ENCODE data around the gene FGD6.
"Not testable (repeated sequence)": the region's sequence is repeated elsewhere in the genome, so short reads cannot be mapped to it uniquely, and the experiment has no call there.

FGD6 gene

DNA sequence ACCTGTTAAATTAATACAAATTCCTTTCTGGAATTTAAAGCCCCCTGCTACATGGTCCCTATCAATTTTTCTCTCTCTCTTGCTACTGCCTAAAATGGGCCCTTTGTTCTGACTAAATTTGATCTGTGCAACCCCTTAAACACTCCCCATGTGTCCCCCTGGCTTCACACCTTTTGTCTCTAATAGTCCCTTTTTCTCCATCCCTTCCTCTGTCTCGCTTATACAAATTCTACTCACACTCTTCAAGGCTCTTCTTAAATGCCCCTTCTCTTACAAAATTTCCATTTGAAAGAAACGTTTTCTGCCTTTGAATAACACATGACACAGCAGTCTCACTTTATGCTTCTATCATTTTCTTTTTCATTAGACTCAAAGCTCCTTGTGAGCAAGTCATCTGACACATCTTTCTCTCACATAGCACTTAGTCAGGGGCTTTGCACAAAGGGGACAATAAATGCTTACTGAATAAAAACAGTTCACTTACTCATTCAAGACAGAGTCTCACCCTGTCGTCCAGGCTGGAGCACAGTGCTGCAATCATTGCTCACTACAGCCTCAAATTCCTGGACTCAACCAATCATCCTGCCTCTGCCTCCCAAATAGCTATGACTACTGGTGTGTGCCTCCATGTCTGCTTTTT, 102.4 kb downstream of the FGD6 start:
- no peak for DNase-seq
- in situ Hi-C loops (cut with HindIII; ENCODE audit: low pct_ligation_motif_present, low pct_unique_long_range_greater_than_20kb, low sequenced_read_pairs), result no loop called here

DNA sequence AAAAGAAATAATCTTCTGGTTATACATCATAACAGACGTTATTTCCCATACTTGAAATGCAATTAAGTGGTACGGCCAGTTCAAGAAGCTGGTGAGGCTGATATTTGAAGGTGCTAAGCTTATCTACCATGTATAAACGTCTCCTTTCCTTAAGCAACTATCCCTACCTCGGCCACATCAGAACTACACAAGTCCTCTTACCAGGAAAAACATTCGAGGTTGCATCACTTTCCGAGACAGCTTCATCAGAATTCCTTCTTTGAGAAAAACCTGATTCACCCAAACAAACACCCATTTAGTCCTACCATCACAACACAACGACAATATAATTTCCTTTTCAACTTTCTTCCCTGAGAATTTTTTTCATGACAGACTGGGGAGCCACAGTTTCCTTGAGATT, 109.9 kb downstream of the FGD6 start:
- in situ Hi-C loops (cut with HindIII; ENCODE audit: low pct_ligation_motif_present, low pct_unique_long_range_greater_than_20kb, low sequenced_read_pairs), result no loop called here
- no peak for DNase-seq

DNA sequence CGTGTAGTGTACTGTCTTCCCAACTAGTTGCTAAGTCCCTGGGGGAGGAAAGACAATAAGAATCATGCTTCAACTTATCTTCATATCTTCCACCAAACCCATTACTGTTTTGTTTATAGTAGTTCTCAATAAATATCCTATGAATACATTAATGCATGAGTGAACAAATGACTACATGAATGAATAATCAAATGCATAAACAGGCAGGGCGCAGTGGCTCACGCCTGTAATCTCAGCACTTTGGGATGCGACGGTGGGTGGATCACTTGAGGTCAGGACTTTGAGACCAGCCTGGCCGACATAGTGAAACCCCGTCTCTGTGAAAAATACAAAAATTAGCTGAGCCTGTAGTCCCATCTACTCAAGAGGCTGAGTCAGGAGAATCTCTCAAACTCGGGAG, 111.7 kb downstream of the FGD6 start:
- in situ Hi-C loops (cut with HindIII; ENCODE audit: low pct_ligation_motif_present, low pct_unique_long_range_greater_than_20kb, low sequenced_read_pairs), result no loop called here

DNA sequence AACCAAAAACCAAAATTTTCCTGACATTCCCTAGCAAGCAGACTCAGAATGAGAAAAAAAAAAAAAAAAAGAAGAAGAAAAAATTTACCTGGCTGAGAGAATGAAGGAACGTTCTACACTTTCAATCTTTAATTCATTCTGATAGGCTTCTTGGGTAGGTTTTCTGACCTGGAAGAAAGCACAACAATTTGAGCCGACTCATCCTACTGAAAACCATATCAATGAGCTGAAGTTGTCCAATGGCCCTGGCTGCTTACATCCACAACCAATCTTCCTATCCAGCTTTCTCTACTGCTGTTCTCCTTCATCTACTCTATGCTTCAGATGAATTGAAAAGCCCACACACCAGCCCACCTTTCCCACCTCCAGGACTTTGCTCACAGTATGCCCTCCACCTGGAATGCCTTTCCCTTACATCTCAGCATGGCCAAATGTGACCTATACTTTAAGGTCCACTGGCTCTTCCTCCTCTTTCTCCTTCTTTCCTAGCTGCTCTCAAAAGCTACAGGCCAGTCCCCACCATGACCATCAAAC, 112.3 kb downstream of the FGD6 start:
- DNase-seq, result no peak
- in situ Hi-C loops (cut with HindIII; ENCODE audit: low pct_ligation_motif_present, low pct_unique_long_range_greater_than_20kb, low sequenced_read_pairs), result no loop called here

More for the DNA sequence above, 111.7 kb downstream of the FGD6 start:
- no peak for DNase-seq

DNA sequence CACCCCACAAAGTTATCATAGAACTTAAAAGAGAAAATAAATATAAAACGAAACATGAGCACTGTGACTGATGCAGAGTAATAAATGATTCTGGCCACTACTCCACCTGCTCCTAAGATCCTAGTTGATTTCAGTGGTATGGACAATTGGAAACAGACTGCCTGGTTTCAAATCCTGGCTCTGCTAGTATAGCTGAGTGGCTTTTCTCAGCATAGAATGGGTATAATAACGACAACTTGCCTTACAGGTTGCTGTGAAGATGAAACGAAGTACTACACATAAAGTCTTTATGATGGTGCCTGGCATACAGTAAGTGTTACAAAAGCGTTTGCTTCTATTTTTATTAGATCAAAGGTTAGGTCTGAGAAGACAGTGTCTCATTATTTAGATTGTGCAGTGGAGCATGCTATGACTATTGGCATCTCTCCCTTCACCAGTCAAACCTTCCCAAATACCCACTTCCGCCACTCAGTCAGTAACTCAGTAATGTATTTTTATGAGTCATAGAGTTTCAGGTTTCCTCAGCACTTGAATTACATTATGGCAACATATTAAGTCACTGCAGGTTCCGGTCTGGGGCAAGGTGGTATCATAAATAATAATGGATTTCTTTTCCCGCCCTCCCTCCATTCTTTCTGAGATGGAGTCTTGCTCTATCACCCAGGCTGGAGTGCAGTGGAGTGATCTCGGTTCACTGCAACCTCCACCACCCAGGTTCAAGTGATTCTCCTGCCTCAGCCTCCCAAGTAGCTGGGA, 114.2 kb downstream of the FGD6 start:
- in situ Hi-C loops (cut with HindIII; ENCODE audit: low pct_ligation_motif_present, low pct_unique_long_range_greater_than_20kb, low sequenced_read_pairs), result no loop called here
- DNase-seq, result peak; percentile 99

DNA sequence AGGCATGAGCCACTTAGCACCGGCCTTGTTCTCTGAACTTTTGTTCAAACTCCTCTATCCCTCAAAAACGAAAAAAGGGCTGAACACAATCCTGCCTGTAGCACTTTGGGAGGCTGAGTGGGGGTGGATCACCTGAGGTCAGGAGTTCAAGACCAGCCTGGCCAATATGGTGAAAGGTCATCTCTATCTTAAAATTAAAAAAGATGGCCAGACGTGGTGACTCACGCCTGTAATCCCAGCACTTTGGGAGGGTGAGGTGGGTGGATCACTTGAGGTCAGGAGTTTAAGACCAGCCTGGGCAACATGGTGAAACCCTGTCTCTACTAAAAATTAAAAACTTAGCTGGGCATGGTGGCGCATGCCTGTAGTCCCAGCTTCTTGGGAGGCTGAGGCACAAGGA, 115.3 kb downstream of the FGD6 start:
- in situ Hi-C loops (cut with HindIII; ENCODE audit: low pct_ligation_motif_present, low pct_unique_long_range_greater_than_20kb, low sequenced_read_pairs); DNase-seq: not testable (repeated sequence)

DNA sequence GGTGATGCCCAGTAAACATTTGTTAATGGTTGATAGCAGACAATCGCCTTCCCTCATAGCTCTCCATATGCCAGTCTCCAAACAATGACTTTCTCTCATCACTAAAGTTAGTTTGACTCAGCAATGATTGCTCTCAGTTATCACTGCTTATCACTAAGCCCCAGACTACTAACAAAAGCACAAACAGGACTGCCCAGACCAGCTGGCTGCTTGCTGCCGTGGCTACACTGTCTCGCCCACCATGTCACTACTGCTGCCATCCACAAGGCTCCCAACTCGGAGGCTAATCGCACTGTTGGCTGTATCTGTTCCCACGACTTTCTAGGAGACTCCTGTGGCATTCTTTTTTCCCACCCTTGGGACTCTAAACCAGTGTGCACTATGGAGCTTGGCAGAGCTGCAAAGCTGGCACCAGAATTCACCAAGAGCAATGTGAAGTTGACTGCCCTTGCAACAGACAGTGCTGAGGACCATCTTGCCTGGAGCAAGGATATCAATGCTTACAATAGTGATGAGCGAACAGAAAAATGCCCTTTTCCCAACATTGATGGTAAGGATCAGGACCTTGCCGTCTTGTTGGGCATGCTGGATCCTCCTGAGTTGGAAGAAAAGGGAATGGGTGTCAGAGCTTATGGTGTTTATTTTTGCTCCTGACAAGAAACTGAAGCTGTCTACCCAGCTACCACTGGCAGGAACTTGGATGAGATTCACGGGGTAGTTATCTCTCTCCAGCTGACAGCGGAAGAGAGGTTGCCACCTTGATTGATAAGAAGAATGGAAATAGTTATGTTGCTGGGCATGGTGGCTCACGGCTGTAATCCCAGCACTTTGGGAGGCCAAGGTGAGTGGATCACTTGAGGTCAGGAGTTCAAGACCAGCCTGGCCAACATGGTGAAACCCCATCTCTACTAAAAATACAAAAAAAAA, 116.7 kb downstream of the FGD6 start:
- in situ Hi-C loops (cut with HindIII; ENCODE audit: low pct_ligation_motif_present, low pct_unique_long_range_greater_than_20kb, low sequenced_read_pairs), result no loop called here
- no peak for DNase-seq

DNA sequence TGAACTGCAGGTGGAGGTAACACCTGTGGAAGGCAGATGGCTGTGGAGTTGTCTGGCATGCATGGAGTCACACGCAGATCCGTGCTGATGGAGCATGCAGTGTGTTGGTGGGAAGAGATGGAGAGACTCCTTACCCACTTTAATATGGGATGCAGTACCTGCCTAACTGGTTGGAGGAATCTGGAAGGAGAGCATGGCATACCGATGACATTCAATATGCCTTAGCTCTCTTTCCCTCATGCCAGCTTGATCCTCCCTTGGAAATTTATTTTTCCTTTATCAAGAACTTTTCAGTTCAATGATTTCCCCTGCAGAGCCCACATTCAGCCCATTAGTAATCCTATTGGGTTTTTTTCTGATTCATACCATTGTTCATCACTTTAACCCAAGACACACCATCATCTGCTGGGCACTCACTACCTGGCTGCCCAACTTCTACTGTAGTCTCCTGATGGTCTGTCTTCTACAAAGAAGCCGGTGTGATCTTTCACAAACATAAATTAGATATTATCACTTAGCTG, 117.9 kb downstream of the FGD6 start:
- in situ Hi-C loops (cut with HindIII; ENCODE audit: low pct_ligation_motif_present, low pct_unique_long_range_greater_than_20kb, low sequenced_read_pairs), result no loop called here
- peak; percentile 29 for DNase-seq

DNA sequence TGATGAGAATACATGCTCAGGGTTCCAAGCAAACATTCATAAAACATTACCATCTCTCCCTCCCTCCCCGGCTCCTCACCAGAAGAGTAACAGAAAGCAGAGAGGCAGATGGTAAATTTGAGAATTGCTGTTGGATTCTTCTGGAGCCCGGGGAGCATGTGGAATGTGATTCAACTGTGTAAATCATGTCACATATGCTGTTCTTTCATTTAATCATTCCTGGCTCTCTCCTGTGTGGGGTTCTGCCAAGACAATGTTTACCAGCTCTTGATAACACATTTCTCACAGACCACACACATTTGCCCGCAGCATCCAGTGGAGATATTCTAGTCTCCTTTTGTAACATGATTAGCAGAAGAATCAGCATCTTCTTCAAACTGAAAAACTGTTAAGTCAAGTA, 120.4 kb downstream of the FGD6 start:
- in situ Hi-C loops (cut with HindIII; ENCODE audit: low pct_ligation_motif_present, low pct_unique_long_range_greater_than_20kb, low sequenced_read_pairs), result no loop called here
- no peak for DNase-seq

DNA sequence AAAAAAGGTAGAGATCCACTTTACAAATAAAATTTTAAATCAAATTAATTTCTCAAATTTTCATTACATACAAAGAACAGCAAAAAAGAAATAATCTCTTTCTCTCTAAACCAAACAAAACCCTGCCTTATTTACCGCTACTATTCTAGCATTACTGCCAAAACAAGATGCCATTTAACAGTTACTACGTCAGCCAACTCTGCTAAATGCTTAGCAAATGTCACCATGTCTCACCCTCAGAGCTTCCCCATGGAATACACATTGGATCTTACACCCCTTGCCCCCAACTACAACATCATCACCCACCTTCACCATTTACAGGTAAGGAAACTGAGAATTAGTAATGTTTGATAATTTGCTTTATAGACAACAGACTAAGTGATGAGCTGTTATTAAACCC, 120.9 kb downstream of the FGD6 start:
- in situ Hi-C loops (cut with HindIII; ENCODE audit: low pct_ligation_motif_present, low pct_unique_long_range_greater_than_20kb, low sequenced_read_pairs), result no loop called here
- no peak for DNase-seq

DNA sequence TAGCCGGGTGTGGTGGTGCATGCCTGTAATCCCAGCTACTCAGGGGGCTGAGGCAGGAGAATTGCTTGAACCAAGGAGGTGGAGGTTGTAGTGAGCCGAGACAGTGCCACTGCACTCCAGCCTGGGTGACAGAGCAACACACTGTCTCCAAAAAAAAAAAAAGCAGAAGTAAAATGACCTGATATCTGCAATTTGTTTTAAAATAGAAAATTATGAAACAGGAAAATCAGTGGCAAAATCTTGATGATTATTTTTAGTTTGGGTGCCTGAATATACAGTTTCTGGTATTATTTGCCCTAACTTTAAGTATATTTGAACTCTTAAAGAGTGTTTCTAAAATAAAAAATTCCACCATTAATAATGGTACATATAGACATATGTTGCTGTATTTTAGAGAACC, 121.4 kb downstream of the FGD6 start:
- in situ Hi-C loops (cut with HindIII; ENCODE audit: low pct_ligation_motif_present, low pct_unique_long_range_greater_than_20kb, low sequenced_read_pairs); DNase-seq: not testable (repeated sequence)

DNA sequence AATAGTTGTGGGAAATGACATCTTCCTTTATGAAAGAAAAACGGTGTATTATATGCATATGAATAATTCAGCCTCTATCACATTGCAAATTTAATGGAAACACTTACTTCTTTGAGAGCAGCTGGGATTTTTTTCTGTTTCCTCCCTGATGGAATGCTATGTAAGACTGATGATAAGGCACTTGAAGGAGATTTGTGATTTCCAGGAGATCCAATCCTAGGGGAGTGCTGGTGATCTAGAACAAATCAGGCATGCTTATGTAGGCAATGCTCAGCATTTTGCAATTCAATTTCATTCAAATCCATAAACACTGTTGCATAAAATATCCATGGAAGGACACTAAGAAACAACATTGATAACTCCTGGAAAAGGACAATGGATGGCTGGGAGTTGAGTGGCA, 127.8 kb downstream of the FGD6 start:
- DNase-seq, result no peak
- in situ Hi-C loops (cut with HindIII; ENCODE audit: low pct_ligation_motif_present, low pct_unique_long_range_greater_than_20kb, low sequenced_read_pairs), result no loop called here

DNA sequence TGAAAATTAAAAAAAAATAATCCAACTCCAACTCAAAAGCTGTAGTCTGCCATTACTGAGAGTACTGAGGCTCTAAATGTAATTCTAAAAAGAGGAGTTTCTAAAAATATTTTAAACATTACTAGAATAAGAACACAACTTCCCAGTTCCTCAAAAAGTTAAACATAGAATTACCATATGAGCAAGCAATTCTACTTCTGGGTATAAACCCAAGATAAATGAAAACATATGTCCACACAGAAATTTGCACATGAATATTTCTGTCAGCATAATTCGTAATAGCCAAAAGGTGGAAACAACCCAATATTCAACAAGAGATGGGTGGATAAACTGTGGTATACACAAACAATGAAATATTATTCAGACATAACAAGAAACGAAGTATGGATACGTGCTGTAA, 128.9 kb downstream of the FGD6 start:
- in situ Hi-C loops (cut with HindIII; ENCODE audit: low pct_ligation_motif_present, low pct_unique_long_range_greater_than_20kb, low sequenced_read_pairs), result no loop called here
- no peak for DNase-seq

DNA sequence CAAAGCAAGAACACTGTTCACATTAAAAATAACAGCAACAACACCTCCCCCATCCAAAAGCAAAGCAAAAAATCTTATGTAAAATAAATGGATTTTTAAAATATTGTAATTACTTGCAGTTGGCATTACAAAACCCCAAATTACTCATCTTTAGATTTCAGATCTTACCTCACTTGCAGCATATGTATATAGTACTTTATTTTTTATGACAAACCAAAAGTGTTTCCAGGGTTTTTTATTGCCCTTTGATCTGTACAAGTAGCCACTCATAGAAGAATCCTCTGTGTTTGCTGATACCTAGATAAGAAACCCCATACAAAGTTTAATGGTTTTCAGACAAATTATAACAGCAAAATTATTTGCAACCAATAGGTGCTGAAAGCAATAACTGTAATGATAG, 131.7 kb downstream of the FGD6 start:
- no peak for DNase-seq
- in situ Hi-C loops (cut with HindIII; ENCODE audit: low pct_ligation_motif_present, low pct_unique_long_range_greater_than_20kb, low sequenced_read_pairs), result no loop called here

DNA sequence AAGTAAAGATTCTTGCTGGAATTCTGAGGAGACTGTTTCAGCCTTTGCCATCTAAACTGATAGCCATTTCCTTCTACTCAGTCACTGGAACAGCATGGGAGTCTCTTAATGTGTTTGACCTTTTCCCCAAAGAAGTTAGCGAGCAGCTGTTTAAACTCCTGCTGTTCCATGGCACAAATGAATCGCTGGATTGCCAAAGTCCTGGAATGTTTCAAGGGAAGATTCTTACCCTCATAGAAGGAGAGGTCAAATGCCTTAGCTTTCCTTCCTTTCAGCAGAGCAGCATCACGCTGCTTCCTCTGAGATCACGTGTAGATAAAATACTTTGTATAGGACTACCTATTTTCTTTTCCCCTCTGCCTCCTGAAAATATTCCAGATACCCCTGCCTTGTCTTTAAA, 133.3 kb downstream of the FGD6 start:
- peak; percentile 71 for DNase-seq
- in situ Hi-C loops (cut with HindIII; ENCODE audit: low pct_ligation_motif_present, low pct_unique_long_range_greater_than_20kb, low sequenced_read_pairs), result no loop called here

DNA sequence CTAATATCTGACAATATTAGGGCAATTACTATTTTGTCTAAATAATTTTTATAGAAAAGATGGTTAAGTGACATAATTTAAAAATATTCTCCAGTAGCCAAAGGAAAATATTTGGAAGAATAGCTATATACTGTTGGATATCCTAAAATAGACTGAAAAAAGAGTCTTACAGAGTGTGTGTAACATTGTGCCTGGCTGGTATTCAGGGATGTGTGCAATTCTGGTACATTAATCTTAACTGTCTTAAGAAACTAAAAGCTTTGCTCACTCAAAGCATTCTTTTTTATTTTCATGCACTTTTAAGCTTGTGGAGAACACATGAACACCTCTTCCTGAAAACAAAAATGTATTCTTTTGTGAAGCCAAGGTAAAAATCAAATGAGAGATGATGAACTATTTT, 133.8 kb downstream of the FGD6 start:
- no peak for DNase-seq
- in situ Hi-C loops (cut with HindIII; ENCODE audit: low pct_ligation_motif_present, low pct_unique_long_range_greater_than_20kb, low sequenced_read_pairs), result no loop called here

DNA sequence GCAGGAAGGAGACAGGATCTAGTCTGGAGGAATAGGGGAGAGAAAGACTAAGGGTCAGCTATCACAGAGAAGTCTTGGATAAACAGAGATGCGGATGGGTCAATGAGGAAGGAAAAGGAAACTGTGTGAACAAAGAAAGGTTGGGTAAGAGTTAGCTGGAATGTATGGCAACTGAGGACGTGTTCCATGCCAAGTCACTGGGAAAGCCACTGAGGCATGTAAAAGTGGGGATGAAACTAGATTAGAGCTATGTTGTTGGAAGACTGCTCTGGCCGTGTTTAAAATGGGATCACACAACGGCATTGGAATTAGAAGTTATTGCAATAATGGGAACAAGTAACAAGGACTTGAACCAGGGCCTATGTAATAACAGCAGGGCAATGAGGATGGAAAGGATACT, 139.9 kb downstream of the FGD6 start:
- DNase-seq, result no peak

DNA sequence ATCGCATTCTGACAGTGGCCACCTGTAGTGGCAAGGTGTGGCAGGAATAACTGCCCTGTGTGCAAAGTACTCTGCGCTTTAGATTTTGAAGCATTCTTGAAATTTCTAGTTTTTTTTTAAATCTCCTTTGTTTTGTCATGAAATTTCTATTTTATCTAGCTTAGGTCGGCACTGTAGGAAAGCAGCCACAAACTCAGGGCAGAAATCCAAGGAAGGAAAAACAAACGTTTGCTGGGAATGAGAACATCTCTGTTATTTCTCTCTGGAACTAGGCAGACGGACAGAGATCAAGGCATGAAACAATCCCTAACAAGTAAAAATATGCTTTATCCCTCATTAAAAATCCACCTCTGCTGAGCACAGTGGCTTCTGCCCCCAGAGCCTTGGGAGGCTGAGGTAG, 142.5 kb downstream of the FGD6 start:
- no peak for DNase-seq
- in situ Hi-C loops (cut with HindIII; ENCODE audit: low pct_ligation_motif_present, low pct_unique_long_range_greater_than_20kb, low sequenced_read_pairs), result no loop called here

More for the DNA sequence above, 139.9 kb downstream of the FGD6 start:
- in situ Hi-C loops (cut with HindIII; ENCODE audit: low pct_ligation_motif_present, low pct_unique_long_range_greater_than_20kb, low sequenced_read_pairs), result no loop called here

All from ACHN (cell line).